WTC11 (cell line): ENCODE data around the gene KRT9.

Source experiments
- ZNF263 ChIP-seq: sonication (generic); formaldehyde crosslinking; IDR thresholded peaks from 2 replicates; pipeline ENCODE4 v1.8.1; 2022; ENCODE audit warnings: low read depth, mild to moderate bottlenecking, moderate library complexity, missing genetic modification reagents
- TF ChIP-seq, protein P1 (sequence below): fragments of 200-600 bp; IDR thresholded peaks from 2 replicates; pipeline ENCODE4 v1.8.0; 2022; ENCODE audit warnings: antibody characterized with exemption
- TF ChIP-seq, protein P2 (sequence below): sonication (generic); formaldehyde crosslinking; IDR thresholded peaks from 2 replicates; pipeline ENCODE4 v1.8.1; 2023; ENCODE audit warnings: mild to moderate bottlenecking, moderate library complexity, missing genetic modification reagents

GRCh38 chr17:41575336-41575735 is 3.5 kb upstream of the KRT9 start:
- TF ChIP-seq, protein P1, sequence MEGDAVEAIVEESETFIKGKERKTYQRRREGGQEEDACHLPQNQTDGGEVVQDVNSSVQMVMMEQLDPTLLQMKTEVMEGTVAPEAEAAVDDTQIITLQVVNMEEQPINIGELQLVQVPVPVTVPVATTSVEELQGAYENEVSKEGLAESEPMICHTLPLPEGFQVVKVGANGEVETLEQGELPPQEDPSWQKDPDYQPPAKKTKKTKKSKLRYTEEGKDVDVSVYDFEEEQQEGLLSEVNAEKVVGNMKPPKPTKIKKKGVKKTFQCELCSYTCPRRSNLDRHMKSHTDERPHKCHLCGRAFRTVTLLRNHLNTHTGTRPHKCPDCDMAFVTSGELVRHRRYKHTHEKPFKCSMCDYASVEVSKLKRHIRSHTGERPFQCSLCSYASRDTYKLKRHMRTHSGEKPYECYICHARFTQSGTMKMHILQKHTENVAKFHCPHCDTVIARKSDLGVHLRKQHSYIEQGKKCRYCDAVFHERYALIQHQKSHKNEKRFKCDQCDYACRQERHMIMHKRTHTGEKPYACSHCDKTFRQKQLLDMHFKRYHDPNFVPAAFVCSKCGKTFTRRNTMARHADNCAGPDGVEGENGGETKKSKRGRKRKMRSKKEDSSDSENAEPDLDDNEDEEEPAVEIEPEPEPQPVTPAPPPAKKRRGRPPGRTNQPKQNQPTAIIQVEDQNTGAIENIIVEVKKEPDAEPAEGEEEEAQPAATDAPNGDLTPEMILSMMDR: no peak
- no peak for TF ChIP-seq ZNF263 (CRISPR knock-in tag)
- TF ChIP-seq, protein P2, sequence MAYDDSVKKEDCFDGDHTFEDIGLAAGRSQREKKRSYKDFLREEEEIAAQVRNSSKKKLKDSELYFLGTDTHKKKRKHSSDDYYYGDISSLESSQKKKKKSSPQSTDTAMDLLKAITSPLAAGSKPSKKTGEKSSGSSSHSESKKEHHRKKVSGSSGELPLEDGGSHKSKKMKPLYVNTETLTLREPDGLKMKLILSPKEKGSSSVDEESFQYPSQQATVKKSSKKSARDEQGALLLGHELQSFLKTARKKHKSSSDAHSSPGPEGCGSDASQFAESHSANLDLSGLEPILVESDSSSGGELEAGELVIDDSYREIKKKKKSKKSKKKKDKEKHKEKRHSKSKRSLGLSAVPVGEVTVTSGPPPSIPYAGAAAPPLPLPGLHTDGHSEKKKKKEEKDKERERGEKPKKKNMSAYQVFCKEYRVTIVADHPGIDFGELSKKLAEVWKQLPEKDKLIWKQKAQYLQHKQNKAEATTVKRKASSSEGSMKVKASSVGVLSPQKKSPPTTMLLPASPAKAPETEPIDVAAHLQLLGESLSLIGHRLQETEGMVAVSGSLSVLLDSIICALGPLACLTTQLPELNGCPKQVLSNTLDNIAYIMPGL (CRISPR knock-in tag): no peak
